ENCODE measurements around the gene ALDOC.

GRCh38 chr17:28536532-28537218 lies 40.0 kb downstream of the ALDOC start:
- TF ChIP-seq, protein P1, sequence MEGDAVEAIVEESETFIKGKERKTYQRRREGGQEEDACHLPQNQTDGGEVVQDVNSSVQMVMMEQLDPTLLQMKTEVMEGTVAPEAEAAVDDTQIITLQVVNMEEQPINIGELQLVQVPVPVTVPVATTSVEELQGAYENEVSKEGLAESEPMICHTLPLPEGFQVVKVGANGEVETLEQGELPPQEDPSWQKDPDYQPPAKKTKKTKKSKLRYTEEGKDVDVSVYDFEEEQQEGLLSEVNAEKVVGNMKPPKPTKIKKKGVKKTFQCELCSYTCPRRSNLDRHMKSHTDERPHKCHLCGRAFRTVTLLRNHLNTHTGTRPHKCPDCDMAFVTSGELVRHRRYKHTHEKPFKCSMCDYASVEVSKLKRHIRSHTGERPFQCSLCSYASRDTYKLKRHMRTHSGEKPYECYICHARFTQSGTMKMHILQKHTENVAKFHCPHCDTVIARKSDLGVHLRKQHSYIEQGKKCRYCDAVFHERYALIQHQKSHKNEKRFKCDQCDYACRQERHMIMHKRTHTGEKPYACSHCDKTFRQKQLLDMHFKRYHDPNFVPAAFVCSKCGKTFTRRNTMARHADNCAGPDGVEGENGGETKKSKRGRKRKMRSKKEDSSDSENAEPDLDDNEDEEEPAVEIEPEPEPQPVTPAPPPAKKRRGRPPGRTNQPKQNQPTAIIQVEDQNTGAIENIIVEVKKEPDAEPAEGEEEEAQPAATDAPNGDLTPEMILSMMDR (optimal IDR thresholded peaks at IDR 0.05 in 1 of 3, IDR thresholded peaks at IDR 0.05 in 1 of 3, conservative IDR thresholded peaks at IDR 0.05 in 1 of 3; ENCODE audit: extremely low read depth in 1 of 3, insufficient read depth in 2 of 3, low read length in 3 of 3): no peak
- no peak for TF ChIP-seq EZH2 (IDR thresholded peaks at IDR 0.05; ENCODE audit: low read length)
